ENCODE results near the gene CD2.
"Not testable (repeated sequence)": the region's sequence is repeated elsewhere in the genome, so short reads cannot be mapped to it uniquely, and the experiment has no call there.

The CD2 gene

DNA sequence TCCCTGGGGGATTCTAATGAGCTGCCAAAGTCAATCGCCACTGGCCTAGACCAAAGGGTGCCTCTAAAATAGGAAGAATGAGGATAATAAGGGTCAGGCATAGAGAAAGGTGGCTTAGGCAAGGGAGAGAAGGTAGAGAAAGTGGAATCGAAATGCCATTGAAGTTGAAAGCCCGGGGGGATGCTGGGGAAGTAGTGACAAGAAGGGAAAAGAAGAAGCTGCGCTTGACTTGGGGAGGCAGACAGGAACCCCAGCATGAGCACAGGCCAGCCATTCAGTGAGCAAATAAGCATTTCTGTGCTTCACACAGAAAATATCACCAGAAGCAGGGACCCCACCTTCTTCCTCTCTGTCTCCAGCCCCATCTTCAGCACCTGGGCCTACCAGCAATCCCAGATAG, 1.5 kb downstream of the CD2 start:
- DNase-seq, result no peak
- intact Hi-C loops (cut with DNase I), result no loop called here

DNA sequence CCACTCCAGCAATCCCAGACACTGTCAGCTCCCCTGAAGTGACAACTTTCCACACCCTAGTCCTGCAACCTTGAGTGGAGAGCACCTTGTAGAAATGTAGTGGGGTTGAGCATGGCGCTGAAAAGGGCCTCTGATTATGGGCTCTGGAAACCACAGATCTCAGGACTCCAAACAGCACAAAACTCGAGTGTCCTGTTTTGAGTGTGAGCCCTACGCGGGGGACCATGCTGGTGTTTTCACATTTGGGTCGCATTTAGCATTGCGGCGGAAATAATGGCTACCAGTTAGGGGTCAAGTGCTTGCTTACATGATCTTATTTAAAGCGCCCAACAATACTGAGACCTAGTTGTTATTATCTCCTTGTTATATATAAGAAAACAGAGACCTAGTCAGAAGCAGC, 1.9 kb downstream of the CD2 start:
- intact Hi-C loops (cut with DNase I); DNase-seq: not testable (repeated sequence)

DNA sequence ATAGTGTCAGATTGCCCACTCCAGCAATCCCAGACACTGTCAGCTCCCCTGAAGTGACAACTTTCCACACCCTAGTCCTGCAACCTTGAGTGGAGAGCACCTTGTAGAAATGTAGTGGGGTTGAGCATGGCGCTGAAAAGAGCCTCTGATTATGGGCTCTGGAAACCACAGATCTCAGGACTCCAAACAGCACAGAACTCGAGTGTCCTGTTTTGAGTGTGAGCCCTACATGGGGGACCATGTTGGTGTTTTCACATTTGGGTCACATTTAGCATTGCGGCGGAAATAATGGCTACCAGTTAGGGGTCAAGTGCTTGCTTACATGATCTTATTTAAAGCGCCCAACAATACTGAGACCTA, 4.2 kb downstream of the CD2 start:
- intact Hi-C loops (cut with DNase I); DNase-seq: not testable (repeated sequence)

DNA sequence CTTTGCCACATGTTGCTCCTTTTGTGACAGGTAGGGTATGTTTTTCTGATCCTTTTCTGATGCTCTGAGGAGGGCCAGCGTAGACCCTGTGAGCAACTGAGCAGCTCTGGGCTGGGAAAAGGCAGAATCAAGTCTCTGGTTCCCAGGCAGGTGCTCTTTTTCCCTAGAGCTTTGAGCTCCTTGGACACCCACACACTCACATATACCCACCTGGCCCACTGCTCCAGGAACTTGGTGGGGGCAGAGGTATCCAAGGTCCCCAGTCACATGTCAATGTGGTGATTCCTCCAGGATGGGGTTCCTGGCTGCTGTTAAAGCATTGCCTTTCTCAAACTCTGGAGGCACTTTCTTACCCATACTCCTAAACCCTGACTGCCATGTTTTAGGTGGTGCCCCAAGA, 5.4 kb downstream of the CD2 start:
- no peak for DNase-seq
- intact Hi-C loops (cut with DNase I), result no loop called here

DNA sequence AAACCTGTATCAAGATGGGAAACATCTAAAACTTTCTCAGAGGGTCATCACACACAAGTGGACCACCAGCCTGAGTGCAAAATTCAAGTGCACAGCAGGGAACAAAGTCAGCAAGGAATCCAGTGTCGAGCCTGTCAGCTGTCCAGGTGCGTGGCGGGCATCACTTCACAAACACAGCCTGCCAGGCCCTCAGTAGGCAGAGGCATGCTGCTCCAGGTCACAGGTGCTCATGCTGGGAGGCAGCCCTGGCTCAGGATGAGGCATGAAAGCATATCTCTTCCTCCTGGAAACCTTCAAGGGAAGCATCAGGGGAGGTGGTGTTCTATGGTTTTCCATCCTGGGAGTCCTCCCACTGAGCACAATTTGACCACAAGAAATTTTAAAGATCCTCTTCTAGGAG, 6.3 kb downstream of the CD2 start:
- no peak for DNase-seq
- intact Hi-C loops (cut with DNase I), result no loop called here

DNA sequence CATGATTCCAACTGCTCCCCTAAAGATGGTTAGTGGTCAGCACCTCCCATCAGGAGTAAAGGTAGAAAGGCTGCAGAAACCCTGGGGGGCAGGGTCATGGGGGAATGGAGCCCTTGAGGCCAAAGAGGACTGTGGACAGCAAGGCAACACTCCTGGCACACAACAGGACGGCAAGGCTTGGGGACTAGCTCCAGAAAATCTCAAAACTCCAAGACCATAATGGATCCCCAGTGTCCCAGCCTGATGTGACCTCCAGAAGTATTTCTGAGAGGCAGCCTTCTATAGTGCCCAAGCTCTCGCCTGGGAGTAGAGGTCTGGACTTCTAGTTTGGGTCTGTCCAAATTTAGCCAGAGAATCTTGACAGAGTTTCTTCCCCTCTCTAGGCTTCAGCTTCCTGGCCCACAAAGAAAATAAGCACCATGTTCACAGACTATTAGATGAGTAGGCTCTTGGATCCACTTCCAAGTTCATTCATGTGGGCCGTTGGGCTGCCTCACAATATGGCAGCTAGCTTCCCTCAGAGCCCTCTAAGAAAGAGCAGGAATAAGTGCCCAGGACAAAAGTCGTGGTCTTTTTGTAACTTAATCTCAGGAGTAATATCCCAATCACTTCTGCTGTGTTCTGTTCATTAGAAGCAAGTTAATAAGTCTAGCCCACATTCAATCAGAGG, 6.9 kb downstream of the CD2 start:
- DNase-seq, result no peak
- intact Hi-C loops (cut with DNase I), result no loop called here

DNA sequence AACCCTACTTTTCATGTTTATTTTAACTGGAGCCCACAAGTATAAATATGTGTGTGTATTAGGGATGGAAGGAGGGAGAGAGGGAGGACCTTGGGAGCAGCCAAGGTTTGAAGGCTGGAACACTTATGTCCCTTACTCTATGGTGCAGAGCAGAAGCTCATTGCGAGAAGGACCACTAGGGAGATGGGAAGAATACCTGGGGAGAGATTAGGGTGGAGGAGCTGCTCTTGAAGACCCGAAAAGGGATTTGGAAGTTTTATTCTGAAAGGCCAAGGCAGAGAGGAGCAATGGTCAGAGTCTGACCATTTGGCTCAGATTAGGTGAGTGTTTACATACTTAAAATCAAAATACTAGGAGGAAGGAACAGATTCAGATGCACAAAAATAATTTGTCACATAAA, 8.1 kb downstream of the CD2 start:
- intact Hi-C loops (cut with DNase I), result no loop called here
- no peak for DNase-seq

DNA sequence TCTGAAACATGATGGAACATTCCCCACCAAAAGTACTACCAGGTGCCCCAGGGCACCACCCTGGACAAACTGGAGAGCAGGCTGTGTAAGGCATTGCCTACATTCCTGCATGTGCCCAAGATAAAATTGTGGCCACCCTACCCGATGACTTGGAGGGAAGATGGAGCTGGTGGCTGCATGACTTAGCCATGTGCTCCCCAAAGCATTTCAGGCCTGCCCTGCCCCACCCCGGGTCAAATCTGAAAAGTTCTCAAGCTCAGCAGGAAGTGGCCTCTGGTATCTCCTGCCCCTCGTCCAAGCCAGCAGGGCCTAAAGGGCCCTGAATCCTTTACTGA, 8.5 kb downstream of the CD2 start:
- DNase-seq, result no peak
- intact Hi-C loops (cut with DNase I), result no loop called here

DNA sequence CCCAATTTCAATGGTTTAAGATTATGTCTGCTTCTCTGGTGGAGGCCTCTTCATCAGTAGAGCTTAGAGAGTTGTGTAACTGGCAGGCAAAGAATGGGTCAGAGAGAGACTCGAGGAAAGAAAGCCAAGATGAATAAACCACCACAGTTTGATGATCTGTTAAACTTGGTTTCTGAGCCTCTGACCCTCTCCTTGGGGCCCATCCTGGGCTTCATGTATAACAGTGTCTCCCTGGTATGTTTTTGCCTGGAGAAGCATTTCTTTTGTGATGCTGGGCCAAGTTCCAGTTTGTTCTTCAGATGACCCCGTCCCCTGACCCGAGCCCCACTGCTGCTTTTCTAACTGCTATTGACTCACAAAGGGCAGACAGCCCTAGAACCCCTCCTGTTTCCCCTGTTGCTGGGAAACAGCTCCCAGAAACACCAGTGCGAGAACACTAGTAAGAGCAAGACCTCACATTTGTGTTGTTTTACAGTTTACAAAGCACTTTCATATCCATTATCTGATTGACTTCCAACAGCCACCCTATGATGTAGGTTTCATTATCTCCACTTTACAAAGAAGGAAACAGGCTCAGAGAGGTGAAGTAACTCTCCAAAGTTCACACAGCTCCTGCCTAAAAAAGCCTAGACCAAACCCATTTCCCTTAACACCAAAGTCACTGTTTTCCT, 9.0 kb downstream of the CD2 start:
- DNase-seq, result no peak
- intact Hi-C loops (cut with DNase I), result no loop called here

DNA sequence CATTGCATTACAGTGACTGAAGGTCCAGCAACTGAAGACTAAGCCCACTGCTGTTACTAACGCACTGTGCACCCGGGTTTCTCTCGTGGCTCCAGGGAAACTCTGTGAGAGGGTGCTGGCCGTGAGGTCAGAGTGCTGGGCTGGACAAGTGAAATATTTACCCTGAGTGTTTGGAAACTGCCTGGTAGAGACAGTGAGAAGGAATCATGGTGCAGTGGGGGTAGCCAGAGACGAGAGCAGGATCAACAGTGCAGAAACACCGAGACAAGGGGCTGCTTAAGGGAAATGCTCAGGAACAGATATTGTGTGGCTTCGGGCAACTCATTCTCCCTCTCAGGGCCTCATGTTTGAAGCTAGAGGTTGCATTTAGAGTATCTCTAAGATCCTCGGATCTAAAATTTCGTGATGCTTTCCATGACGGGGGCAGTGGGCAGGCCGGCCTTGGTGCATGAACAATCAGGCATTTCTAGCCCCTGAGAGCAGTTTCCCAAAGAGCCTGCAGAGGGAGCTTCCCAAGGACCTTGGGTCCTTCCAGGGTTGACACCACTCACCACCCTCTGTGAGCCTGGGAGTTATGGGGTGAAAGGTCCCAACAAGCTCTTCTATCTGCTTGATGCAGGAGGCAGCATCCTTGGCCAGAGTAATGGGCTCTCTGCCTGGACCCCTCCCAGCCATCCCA, 9.7 kb downstream of the CD2 start:
- intact Hi-C loops (cut with DNase I), result no loop called here
- DNase-seq, result peak in 2 of 10 donors; percentile 4 to 23

DNA sequence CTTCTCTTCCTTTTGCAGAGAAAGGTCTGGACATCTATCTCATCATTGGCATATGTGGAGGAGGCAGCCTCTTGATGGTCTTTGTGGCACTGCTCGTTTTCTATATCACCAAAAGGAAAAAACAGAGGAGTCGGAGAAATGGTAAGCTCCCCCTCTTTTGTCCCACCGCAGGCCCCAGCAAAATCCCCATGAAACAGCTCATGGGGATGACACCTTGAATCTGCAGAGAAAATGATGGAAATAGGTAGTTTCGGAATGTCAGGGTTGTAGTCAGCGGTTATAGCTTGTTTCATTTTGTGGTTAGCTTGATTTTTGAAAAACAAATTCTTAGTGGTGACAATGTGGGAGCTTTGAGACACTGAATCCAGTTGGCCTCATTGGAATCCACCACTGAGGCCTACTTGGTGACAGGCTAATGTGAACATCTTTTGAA, 10.3 kb downstream of the CD2 start:
- intact Hi-C loops (cut with DNase I), result no loop called here
- no peak for DNase-seq

DNA sequence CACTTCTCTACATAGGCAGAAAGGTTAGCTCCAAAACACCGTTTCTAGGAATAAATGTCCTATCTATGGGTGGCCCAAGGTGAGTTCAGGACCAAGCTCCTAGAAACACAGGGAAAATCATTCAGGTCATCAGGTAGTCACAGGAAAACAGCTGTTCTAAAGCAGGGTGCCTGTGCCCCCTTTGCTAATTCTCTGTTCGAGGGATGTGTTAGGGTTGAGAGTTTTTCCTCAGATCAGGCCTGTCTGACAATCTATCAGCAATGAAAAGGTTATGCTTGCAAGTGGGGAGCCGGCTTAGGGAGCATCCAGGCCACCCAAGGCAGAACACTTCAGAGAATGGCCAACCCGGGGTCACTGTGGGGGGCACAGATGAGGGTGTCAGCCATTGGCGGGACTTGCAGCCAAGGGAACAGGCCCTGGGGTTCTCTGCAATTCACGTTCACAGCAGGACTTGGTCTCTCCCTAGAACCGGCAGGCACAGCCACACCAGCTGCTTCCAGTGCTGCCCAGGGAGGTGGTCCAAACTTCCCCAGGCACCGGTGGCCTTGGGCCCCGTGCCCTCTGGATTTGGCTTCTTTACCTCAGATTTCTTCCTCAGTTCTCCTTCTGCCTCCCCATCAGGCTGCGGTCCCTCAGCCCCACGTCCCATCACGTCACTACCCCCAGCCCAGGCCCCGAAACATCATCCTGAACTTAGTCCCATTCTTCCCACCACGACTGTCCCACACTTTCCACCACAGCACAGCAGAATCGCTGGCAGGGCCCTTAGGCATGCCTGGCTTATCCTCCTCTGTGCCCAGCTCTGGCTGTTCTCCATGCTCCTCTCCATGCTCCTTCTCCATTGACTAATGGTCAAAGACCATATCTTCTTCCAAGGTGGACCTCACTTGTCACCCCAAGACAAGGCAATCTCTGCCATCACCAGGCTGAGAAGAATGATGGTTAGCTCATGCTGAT, 11.0 kb downstream of the CD2 start:
- DNase-seq, result no peak
- intact Hi-C loops (cut with DNase I), result no loop called here

DNA sequence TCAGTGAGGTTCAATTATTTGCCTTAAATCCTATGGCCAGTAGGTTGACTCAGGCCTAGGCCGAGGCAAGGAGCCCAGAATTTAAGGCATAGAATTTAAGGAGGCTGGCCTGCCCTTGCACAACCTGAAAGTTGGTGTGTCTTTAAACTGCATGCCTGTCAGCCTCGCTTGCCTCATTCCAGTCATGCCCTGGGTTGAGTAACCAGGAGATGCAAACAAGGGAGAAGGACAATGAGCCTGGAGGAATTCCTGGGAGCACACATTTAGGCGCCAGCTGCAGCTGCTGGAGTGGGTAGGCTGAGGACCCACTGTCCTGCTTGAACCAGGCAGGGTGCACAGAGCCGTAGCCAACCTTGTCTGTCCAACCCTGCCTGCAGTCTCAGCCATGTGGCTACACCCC, 11.7 kb downstream of the CD2 start:
- intact Hi-C loops (cut with DNase I), result no loop called here
- no peak for DNase-seq

DNA sequence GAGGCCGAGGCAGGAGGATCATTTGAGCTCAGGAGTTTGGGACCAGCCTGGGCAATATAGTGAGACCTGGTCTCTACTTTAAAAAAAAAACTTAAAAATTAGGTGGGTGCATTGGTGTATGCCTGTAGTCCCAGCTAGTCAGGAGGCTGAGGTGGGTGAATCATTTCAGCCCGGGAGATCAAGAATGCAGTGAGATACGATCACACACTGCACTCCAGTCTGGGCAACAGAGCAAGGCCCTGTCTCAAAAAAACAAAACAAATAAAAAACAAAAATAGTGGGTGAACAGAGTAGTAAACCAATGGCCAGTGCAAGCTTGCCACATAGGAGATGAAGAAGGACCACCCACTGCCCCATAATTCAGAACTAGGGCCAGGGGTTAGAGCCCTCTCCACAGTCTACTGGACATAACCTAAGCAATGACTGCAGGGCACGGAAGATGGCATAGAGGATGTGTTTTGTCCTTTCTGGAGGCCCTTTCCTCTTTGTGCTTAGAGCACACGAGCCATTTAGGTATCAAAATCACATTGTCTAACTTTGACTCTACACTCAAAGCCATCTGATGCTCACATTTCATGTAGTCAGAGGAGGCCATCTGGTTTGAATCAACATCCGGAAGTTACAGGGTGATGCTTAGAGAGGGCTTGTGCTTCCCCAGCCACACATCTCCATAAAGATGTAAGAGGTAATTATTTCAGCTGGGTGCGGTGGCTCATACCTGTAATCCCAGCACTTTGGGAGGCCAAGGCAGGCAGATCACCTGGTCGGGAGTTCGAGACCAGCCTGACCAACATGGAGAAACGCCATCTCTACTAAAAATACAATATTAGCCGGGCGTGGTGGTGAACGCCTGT, 12.6 kb downstream of the CD2 start:
- DNase-seq, result no peak
- intact Hi-C loops (cut with DNase I), result no loop called here

DNA sequence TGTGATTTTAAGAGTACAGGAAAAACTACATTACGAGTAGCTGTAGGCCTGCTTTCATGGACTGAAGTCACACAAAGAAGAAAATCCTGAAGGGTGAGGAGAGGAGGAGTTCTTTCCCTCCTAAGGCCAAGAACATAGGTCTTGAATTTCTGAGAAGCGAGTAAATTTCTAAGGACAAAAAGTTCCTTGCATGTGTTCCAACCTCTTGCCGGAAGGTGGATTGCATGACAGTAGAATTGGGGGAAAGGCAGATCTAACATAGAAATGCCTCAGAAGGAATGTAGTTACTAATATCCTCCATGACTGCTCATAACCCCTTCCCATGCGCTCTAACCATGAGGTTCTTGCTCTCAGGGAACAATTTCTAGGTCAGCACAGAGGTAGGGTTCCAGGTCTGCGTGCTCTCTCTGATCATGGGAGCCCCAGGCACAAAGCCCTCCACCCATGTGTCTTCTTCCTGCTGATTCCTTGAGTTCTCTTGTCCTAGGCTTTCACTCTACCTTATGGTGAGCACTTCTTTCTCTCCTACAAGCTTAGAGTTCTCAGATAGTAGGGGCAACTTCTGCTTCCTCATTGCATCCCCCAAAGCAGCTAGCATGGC, 13.7 kb downstream of the CD2 start:
- intact Hi-C loops (cut with DNase I), result no loop called here
- DNase-seq, result no peak

DNA sequence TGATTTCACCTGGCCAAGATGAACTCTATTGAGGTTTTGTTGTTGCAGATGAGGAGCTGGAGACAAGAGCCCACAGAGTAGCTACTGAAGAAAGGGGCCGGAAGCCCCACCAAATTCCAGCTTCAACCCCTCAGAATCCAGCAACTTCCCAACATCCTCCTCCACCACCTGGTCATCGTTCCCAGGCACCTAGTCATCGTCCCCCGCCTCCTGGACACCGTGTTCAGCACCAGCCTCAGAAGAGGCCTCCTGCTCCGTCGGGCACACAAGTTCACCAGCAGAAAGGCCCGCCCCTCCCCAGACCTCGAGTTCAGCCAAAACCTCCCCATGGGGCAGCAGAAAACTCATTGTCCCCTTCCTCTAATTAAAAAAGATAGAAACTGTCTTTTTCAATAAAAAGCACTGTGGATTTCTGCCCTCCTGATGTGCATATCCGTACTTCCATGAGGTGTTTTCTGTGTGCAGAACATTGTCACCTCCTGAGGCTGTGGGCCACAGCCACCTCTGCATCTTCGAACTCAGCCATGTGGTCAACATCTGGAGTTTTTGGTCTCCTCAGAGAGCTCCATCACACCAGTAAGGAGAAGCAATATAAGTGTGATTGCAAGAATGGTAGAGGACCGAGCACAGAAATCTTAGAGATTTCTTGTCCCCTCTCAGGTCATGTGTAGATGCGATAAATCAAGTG, 14.3 kb downstream of the CD2 start:
- DNase-seq, result peak in 1 of 10 donors; percentile 79
- intact Hi-C loops (cut with DNase I), result no loop called here

DNA sequence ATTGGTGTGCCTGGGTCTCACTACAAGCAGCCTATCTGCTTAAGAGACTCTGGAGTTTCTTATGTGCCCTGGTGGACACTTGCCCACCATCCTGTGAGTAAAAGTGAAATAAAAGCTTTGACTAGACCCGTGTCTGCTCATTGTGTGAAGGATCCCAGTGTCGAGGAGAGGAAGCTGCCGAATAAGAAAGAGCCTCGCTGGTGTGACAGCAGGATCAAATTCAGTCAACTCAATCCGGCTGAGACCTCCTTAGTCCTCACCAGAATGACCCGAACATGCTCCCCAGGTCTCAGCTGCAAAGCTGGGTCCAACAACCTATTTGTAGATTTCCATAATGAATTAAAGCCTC, 14.8 kb downstream of the CD2 start:
- DNase-seq, result no peak
- intact Hi-C loops (cut with DNase I), result no loop called here

DNA sequence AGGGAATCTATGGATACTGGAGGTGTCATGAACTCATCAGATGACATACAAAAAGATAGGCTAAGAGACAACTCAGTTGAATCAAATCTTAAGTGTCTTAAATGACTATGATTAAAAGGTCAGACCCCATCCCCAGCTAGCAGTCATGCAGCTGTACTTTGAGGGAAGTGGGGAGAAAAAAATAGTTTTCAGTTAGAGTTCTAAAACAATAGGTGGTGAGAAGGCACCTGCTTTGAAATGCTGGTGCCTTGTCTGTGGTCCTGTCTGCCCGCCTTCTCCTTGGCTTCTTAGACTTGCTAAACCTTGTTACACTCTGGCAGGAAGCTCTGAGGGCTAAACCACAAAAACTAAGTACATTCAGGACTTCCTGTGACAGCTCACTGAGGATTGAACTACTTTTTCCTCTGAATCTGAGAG, 15.3 kb downstream of the CD2 start:
- intact Hi-C loops (cut with DNase I), result no loop called here
- DNase-seq, result no peak

DNA sequence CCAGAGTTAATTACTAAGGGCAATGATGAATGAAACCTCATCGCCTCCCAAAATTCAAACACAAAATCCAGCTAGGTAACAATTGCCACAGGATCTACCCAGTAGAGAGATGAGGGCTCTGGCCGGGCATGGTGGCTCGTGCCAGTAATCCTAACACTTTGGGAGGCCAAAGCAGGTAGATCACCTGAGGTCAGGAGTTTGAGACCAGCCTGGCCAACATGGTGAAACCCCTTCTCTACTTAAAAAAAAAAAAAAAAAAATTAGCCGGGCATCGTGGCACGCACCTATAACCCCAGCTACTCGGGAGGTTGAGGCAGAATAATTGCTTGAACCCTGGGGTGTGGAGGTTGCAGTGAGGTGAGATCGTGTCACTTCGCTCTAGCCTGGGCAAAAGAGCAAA, 15.8 kb downstream of the CD2 start:
- DNase-seq, result no peak
- intact Hi-C loops (cut with DNase I), result no loop called here

Measured in posterior cingulate gyrus (tissue), 11 donors.